HepG2 (cell line): ENCODE measurements around the gene DNAJC5. TPM values are rescaled to one million over a fixed set of nuclear protein-coding genes. Genes with fewer than 3 reads are reported as not detected.

Source experiments
- GATA4 ChIP-seq: sonication (generic); IDR thresholded peaks from 2 replicates; pipeline ENCODE4 v1.6.1; 2016; ENCODE audit warnings: antibody characterized with exemption, low read depth, borderline replicate concordance
- MAFG ChIP-seq: sonication (generic); formaldehyde crosslinking; IDR thresholded peaks from 2 replicates; pipeline ENCODE4 v1.5.1; 2020; ENCODE audit warnings: mild to moderate bottlenecking, missing genetic modification reagents
- SAP130 ChIP-seq: IDR thresholded peaks from 2 replicates; pipeline ENCODE4 v1.6.1; 2016; ENCODE audit warnings: low read depth
- SKI ChIP-seq: fragments of 450-650 bp; IDR thresholded peaks from one replicate; pipeline ENCODE4 v1.6.1; 2018; ENCODE audit warnings: mild to moderate bottlenecking; ENCODE audit not compliant: partially characterized antibody
- SPEN ChIP-seq: sonication (generic); formaldehyde crosslinking; IDR thresholded peaks from 2 replicates; pipeline ENCODE4 v1.5.1; 2020; ENCODE audit warnings: low read depth, mild to moderate bottlenecking, missing genetic modification reagents
- ZNF3 ChIP-seq: IDR thresholded peaks from 2 replicates; pipeline ENCODE4 v1.7.0; 2017; ENCODE audit warnings: inconsistent platforms
- ZNF572 ChIP-seq: sonication (generic); formaldehyde crosslinking; IDR thresholded peaks from 2 replicates; pipeline ENCODE4 v1.5.1; 2020; ENCODE audit warnings: mild to moderate bottlenecking, missing genetic modification reagents
- ZNF776 ChIP-seq: sonication (generic); formaldehyde crosslinking; IDR thresholded peaks from 2 replicates; pipeline ENCODE4 v1.4.0; 2020; ENCODE audit warnings: mild to moderate bottlenecking, missing genetic modification reagents
- polyA plus RNA-seq, 8 experiments: library from polyadenylated mRNA; depleted of rRNA in 3 of 8; stranded (reverse) in 7 of 8; unstranded in 1 of 8; fragments of >200 nt; fragmentation: Illumina TruSeq in 4 of 8; extraction: Trizol in 4 of 8; gene quantifications; 2 replicates each; pipeline versions ENCODE4 v1.2.1 to v1.2.3, GENCODE V29; 2011 to 2016; ENCODE audit warnings: low read depth in 4 of 8, missing spikeins in 1 of 8, mixed read lengths in 1 of 8; ENCODE audit not compliant: insufficient read depth in 1 of 8
- total RNA-seq, 5 experiments: library from RNA; depleted of rRNA; stranded (reverse); fragments of >200 nt; fragmentation: Illumina TruSeq; extraction: Trizol; gene quantifications; 2 replicates each; pipeline ENCODE4 v1.2.3, GENCODE V29; 2016; ENCODE audit warnings: low read depth in 1 of 5
- TF ChIP-seq, protein P1 (sequence below): sonication (generic); formaldehyde crosslinking; IDR thresholded peaks from one replicate; pipeline ENCODE4 v1.5.1; 2020; ENCODE audit warnings: mild to moderate bottlenecking, missing genetic modification reagents; ENCODE audit errors: not compliant biosample characterization
- TF ChIP-seq, protein P2 (sequence below): sonication (generic); formaldehyde crosslinking; conservative IDR thresholded peaks from 2 replicates; pipeline ENCODE4 v1.8.1; 2023; ENCODE audit warnings: missing genetic modification reagents
- TF ChIP-seq, protein P3 (sequence below): sonication (generic); formaldehyde crosslinking; IDR thresholded peaks from 2 replicates; pipeline ENCODE4 v1.4.0; 2020; ENCODE audit warnings: missing genetic modification reagents
- TF ChIP-seq, protein P4 (sequence below): sonication (generic); formaldehyde crosslinking; IDR thresholded peaks from 2 replicates; pipeline ENCODE4 v1.4.0; 2020; ENCODE audit warnings: mild to moderate bottlenecking, missing genetic modification reagents
- TF ChIP-seq, protein P5 (sequence below): sonication (generic); formaldehyde crosslinking; IDR thresholded peaks from 2 replicates; pipeline ENCODE4 v1.5.0; 2020; ENCODE audit warnings: missing genetic modification reagents

The DNAJC5 gene
- total and polyA plus RNA-seq, 2 of the 13 experiments (the other 11 are each of a cell fraction or from before 2014, with no cell fraction given): 42.8 to 64.5 TPM

DNA sequence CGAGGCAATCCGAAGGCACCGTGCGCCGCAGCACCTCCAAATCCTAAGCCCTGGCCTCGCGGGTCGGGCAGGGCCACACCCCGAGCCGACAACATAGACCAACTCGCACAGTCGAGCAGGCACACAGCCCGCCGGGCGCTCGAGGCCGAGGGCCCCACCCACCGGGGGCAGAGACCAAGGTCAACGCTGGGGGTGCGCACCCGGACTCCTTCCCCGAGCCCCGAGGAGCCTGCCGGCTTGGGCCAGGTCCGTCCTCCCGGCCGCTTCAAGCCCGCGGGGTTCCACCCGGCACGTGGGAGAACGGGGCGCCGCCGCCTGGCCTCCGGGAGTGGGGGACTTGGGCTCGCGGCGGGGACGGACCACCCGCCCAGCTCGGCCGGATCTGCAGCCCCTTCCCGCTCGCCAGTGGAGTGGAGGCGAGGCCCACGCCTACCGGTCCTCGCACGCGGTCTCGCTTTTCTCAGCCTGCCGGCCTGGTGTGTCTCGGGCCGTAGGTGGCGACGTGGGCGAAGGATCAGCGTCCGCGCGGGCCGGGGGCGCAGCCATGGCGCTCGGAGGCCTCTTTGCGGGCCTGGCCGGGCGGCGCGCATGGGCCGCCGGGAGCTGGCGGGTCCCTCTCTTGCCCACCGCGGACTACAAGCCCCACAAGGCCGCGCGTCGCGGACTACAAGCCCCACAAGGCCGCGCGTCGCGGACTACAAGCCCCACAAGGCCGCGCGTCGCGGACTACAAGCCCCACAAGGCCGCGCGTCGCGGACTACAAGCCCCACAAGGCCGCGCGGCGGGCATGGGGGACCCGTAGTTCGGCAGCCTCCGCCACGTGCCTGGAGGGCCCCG is 61.1 kb downstream of the DNAJC5 start, which contains the start of gene UCKL1 (continued):
- TF ChIP-seq, protein P1, sequence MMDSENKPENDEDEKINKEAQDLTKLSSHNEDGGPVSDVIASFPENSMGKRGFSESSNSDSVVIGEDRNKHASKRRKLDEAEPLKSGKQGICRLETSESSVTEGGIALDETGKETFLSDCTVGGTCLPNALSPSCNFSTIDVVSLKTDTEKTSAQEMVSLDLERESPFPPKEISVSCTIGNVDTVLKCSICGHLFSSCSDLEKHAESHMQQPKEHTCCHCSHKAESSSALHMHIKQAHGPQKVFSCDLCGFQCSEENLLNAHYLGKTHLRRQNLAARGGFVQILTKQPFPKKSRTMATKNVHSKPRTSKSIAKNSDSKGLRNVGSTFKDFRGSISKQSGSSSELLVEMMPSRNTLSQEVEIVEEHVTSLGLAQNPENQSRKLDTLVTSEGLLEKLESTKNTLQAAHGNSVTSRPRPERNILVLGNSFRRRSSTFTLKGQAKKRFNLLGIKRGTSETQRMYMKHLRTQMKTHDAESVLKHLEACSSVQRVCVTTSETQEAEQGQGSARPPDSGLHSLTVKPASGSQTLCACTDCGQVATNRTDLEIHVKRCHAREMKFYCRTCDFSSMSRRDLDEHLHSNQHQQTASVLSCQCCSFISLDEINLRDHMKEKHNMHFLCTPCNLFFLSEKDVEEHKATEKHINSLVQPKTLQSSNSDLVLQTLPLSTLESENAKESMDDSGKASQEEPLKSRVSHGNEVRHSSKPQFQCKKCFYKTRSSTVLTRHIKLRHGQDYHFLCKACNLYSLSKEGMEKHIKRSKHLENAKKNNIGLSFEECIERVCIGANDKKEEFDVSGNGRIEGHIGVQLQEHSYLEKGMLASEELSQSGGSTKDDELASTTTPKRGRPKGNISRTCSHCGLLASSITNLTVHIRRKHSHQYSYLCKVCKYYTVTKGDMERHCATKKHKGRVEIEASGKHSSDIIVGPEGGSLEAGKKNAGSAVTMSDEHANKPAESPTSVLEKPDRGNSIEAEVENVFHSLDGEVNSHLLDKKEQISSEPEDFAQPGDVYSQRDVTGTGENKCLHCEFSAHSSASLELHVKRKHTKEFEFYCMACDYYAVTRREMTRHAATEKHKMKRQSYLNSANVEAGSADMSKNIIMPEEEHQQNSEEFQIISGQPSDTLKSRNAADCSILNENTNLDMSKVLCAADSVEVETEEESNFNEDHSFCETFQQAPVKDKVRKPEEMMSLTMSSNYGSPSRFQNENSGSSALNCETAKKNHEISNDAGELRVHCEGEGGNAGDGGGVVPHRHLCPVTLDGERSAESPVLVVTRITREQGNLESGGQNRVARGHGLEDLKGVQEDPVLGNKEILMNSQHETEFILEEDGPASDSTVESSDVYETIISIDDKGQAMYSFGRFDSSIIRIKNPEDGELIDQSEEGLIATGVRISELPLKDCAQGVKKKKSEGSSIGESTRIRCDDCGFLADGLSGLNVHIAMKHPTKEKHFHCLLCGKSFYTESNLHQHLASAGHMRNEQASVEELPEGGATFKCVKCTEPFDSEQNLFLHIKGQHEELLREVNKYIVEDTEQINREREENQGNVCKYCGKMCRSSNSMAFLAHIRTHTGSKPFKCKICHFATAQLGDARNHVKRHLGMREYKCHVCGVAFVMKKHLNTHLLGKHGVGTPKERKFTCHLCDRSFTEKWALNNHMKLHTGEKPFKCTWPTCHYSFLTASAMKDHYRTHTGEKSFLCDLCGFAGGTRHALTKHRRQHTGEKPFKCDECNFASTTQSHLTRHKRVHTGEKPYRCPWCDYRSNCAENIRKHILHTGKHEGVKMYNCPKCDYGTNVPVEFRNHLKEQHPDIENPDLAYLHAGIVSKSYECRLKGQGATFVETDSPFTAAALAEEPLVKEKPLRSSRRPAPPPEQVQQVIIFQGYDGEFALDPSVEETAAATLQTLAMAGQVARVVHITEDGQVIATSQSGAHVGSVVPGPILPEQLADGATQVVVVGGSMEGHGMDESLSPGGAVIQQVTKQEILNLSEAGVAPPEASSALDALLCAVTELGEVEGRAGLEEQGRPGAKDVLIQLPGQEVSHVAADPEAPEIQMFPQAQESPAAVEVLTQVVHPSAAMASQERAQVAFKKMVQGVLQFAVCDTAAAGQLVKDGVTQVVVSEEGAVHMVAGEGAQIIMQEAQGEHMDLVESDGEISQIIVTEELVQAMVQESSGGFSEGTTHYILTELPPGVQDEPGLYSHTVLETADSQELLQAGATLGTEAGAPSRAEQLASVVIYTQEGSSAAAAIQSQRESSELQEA (CRISPR knock-in tag): peak; percentile 99
- peak; percentile 53; the same call in 1 of the 2 replicates for TF ChIP-seq ZNF3 (CRISPR knock-in tag)
- TF ChIP-seq SKI: peak; percentile 56
- TF ChIP-seq, protein P2, sequence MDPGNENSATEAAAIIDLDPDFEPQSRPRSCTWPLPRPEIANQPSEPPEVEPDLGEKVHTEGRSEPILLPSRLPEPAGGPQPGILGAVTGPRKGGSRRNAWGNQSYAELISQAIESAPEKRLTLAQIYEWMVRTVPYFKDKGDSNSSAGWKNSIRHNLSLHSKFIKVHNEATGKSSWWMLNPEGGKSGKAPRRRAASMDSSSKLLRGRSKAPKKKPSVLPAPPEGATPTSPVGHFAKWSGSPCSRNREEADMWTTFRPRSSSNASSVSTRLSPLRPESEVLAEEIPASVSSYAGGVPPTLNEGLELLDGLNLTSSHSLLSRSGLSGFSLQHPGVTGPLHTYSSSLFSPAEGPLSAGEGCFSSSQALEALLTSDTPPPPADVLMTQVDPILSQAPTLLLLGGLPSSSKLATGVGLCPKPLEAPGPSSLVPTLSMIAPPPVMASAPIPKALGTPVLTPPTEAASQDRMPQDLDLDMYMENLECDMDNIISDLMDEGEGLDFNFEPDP (CRISPR knock-in tag): peak; percentile 100
- TF ChIP-seq ZNF776: peak; percentile 100
- TF ChIP-seq ZNF572: peak; percentile 97
- TF ChIP-seq SAP130 (CRISPR knock-in tag): peak; percentile 97
- TF ChIP-seq MAFG: no peak; the same call in 1 of the 2 replicates
- peak; percentile 99 for TF ChIP-seq SPEN
- TF ChIP-seq, protein P3, sequence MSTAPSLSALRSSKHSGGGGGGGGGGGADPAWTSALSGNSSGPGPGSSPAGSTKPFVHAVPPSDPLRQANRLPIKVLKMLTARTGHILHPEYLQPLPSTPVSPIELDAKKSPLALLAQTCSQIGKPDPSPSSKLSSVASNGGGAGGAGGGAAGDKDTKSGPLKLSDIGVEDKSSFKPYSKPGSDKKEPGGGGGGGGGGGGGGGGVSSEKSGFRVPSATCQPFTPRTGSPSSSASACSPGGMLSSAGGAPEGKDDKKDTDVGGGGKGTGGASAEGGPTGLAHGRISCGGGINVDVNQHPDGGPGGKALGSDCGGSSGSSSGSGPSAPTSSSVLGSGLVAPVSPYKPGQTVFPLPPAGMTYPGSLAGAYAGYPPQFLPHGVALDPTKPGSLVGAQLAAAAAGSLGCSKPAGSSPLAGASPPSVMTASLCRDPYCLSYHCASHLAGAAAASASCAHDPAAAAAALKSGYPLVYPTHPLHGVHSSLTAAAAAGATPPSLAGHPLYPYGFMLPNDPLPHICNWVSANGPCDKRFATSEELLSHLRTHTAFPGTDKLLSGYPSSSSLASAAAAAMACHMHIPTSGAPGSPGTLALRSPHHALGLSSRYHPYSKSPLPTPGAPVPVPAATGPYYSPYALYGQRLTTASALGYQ (CRISPR knock-in tag): peak; percentile 94
- TF ChIP-seq GATA4: peak; percentile 78
- TF ChIP-seq, protein P4, sequence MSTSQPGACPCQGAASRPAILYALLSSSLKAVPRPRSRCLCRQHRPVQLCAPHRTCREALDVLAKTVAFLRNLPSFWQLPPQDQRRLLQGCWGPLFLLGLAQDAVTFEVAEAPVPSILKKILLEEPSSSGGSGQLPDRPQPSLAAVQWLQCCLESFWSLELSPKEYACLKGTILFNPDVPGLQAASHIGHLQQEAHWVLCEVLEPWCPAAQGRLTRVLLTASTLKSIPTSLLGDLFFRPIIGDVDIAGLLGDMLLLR (CRISPR knock-in tag): peak; percentile 98
- TF ChIP-seq, protein P5, sequence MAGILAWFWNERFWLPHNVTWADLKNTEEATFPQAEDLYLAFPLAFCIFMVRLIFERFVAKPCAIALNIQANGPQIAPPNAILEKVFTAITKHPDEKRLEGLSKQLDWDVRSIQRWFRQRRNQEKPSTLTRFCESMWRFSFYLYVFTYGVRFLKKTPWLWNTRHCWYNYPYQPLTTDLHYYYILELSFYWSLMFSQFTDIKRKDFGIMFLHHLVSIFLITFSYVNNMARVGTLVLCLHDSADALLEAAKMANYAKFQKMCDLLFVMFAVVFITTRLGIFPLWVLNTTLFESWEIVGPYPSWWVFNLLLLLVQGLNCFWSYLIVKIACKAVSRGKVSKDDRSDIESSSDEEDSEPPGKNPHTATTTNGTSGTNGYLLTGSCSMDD (CRISPR knock-in tag): peak; percentile 96
